GM18858 (cell line): Measurements from ENCODE around the gene DNTT.
A peak's percentile ranks its signal among the peaks of the same experiment; 100 is the strongest.

Experiments
- ATAC-seq: cut with Tn5 transposase; IDR thresholded peaks from one replicate; pipeline ENCODE4 v1.9.1; 2021; ENCODE audit not compliant: unreplicated experiment

The DNTT gene

GRCh38 chr10:96304230-96304629, at the start of gene DNTT:
TSS of gene DNTT (plus strand) at chr10:96304434. CDS start at chr10:96304498, 64 bp downstream.
- no peak for ATAC-seq

GRCh38 chr10:96254976-96255375, 49.3 kb upstream of the DNTT start:
- no peak for ATAC-seq

- ATAC-seq = no peak
Observed at GRCh38 chr10:96255549-96256333, 48.5 kb upstream of the DNTT start.

GRCh38 chr10:96257944-96258343, 46.3 kb upstream of the DNTT start:
- no peak for ATAC-seq

GRCh38 chr10:96259150-96259549, 45.1 kb upstream of the DNTT start:
- ATAC-seq = no peak

- no peak for ATAC-seq
Observed at GRCh38 chr10:96260014-96260413, 44.2 kb upstream of the DNTT start.

GRCh38 chr10:96261132-96261531, 43.1 kb upstream of the DNTT start:
- no peak for ATAC-seq

- ATAC-seq = no peak
Observed at GRCh38 chr10:96261930-96262329, 42.3 kb upstream of the DNTT start.

- ATAC-seq = no peak
Observed at GRCh38 chr10:96263176-96263575, 41.1 kb upstream of the DNTT start.

GRCh38 chr10:96263669-96264068, 40.6 kb upstream of the DNTT start:
- ATAC-seq = no peak

GRCh38 chr10:96264938-96265337, 39.3 kb upstream of the DNTT start:
- no peak for ATAC-seq

- no peak for ATAC-seq
Observed at GRCh38 chr10:96266118-96266770, 38.0 kb upstream of the DNTT start.

GRCh38 chr10:96267234-96267705, 37.0 kb upstream of the DNTT start:
- no peak for ATAC-seq

GRCh38 chr10:96268341-96268909, 35.8 kb upstream of the DNTT start:
- ATAC-seq = no peak

GRCh38 chr10:96269438-96270300, 34.6 kb upstream of the DNTT start:
- ATAC-seq = no peak

GRCh38 chr10:96270571-96270970, 33.7 kb upstream of the DNTT start:
- ATAC-seq = no peak

- peak; percentile 52 for ATAC-seq
Observed at GRCh38 chr10:96271016-96271815, 33.0 kb upstream of the DNTT start, which contains the start of gene BLNK. TSS of gene BLNK (minus strand) at chr10:96271569. CDS start at chr10:96271398, 171 bp downstream.

GRCh38 chr10:96272316-96273280, 31.6 kb upstream of the DNTT start:
- ATAC-seq = no peak
